ENCODE results near the gene CPA2.
"Not testable (repeated sequence)": the region's sequence is repeated elsewhere in the genome, so short reads cannot be mapped to it uniquely, and the experiment has no call there.

Gene CPA2

GRCh38 chr7:130266258-130266960 is at the start of gene CPA2:
Gene CPA2, plus strand, starts transcription at chr7:130266863. Its CDS starts 19 bp downstream, at chr7:130266882.
- no peak for DNase-seq (ENCODE audit: low read depth in 2 of 2)

GRCh38 chr7:130218806-130219620 is 47.6 kb upstream of the CPA2 start:
- no peak for DNase-seq (ENCODE audit: low read depth in 2 of 2)

GRCh38 chr7:130219871-130220270 is 46.8 kb upstream of the CPA2 start:
- no peak for DNase-seq (ENCODE audit: low read depth in 2 of 2)

- DNase-seq (ENCODE audit: low read depth in 2 of 2) = no peak
Observed at GRCh38 chr7:130221746-130222145, 44.9 kb upstream of the CPA2 start.

- no peak for DNase-seq (ENCODE audit: low read depth in 2 of 2)
Observed at GRCh38 chr7:130223646-130224045, 43.0 kb upstream of the CPA2 start.

- DNase-seq (ENCODE audit: low read depth in 2 of 2) = no peak
Observed at GRCh38 chr7:130224210-130224609, 42.5 kb upstream of the CPA2 start.

GRCh38 chr7:130224923-130225322 is 41.7 kb upstream of the CPA2 start:
- DNase-seq (ENCODE audit: low read depth in 2 of 2) = not testable (repeated sequence)

GRCh38 chr7:130226333-130226732 is 40.3 kb upstream of the CPA2 start:
- DNase-seq (ENCODE audit: low read depth in 2 of 2) = no peak

GRCh38 chr7:130227883-130228575 is 38.6 kb upstream of the CPA2 start:
- no peak for DNase-seq (ENCODE audit: low read depth in 2 of 2)

- DNase-seq (ENCODE audit: low read depth in 2 of 2) = no peak
Observed at GRCh38 chr7:130228840-130229502, 37.7 kb upstream of the CPA2 start.

- not testable (repeated sequence) for DNase-seq (ENCODE audit: low read depth in 2 of 2)
Observed at GRCh38 chr7:130229981-130230380, 36.7 kb upstream of the CPA2 start.

- DNase-seq (ENCODE audit: low read depth in 2 of 2) = no peak
Observed at GRCh38 chr7:130231792-130232191, 34.9 kb upstream of the CPA2 start.

- no peak for DNase-seq (ENCODE audit: low read depth in 2 of 2)
Observed at GRCh38 chr7:130232209-130232608, 34.5 kb upstream of the CPA2 start.

- no peak for DNase-seq (ENCODE audit: low read depth in 2 of 2)
Observed at GRCh38 chr7:130234078-130234477, 32.6 kb upstream of the CPA2 start.

GRCh38 chr7:130236361-130236760 is 30.3 kb upstream of the CPA2 start:
- DNase-seq (ENCODE audit: low read depth in 2 of 2) = not testable (repeated sequence)

- DNase-seq (ENCODE audit: low read depth in 2 of 2) = no peak
Observed at GRCh38 chr7:130240240-130240639, 26.4 kb upstream of the CPA2 start.

GRCh38 chr7:130242198-130243014 is 24.3 kb upstream of the CPA2 start:
- DNase-seq (ENCODE audit: low read depth in 2 of 2) = peak in 1 of 2 donors; percentile 32

- DNase-seq (ENCODE audit: low read depth in 2 of 2) = not testable (repeated sequence)
Observed at GRCh38 chr7:130243486-130243885, 23.2 kb upstream of the CPA2 start.

- not testable (repeated sequence) for DNase-seq (ENCODE audit: low read depth in 2 of 2)
Observed at GRCh38 chr7:130246491-130246890, 20.2 kb upstream of the CPA2 start.

- DNase-seq (ENCODE audit: low read depth in 2 of 2) = not testable (repeated sequence)
Observed at GRCh38 chr7:130248842-130249241, 17.8 kb upstream of the CPA2 start.

GRCh38 chr7:130249626-130250025 is 17.0 kb upstream of the CPA2 start:
- not testable (repeated sequence) for DNase-seq (ENCODE audit: low read depth in 2 of 2)

All from stimulated activated CD4-positive, alpha-beta T cell treated with anti-CD3 and anti-CD28 coated beads, Interleukin-1b, Interleukin-23, amount 100 ng/mL, for 1 hour (primary cell).